IMR-90 (cell line): ENCODE data around the gene ANAPC1.
"Not testable (repeated sequence)": the region's sequence is repeated elsewhere in the genome, so short reads cannot be mapped to it uniquely, and the experiment has no call there.

Experiments used
- BHLHE40 ChIP-seq: fragments of 150-350 bp; IDR thresholded peaks from 2 replicates; pipeline ENCODE4 v1.6.1; 2016; ENCODE audit warnings: mild to moderate bottlenecking, low read depth, low read length
- CEBPB ChIP-seq: IDR thresholded peaks from 2 replicates; pipeline ENCODE4 v1.6.1; 2012; ENCODE audit warnings: low read depth, low read length, improper control_type of control experiment
- CTCF ChIP-seq: conservative IDR thresholded peaks from 2 replicates; pipeline ENCODE4 v1.5.1; 2012; ENCODE audit warnings: mild to moderate bottlenecking, low read depth, low read length, improper control_type of control experiment
- FOS ChIP-seq: fragments of 150-350 bp; IDR thresholded peaks from 2 replicates; pipeline ENCODE4 v1.6.1; 2016; ENCODE audit warnings: low read depth, low read length
- MAFK ChIP-seq: IDR thresholded peaks from 2 replicates; pipeline ENCODE4 v1.6.1; 2012; ENCODE audit warnings: low read depth, low read length, improper control_type of control experiment
- NFE2L2 ChIP-seq: fragments of 150-350 bp; IDR thresholded peaks from 2 replicates; pipeline ENCODE4 v1.6.1; 2016; ENCODE audit warnings: low read depth, mild to moderate bottlenecking, low read length
- POLR2A ChIP-seq: IDR thresholded peaks from 2 replicates; pipeline ENCODE4 v1.6.1; 2012; ENCODE audit warnings: mild to moderate bottlenecking, low read depth, low read length
- RAD21 ChIP-seq: IDR thresholded peaks from 2 replicates; pipeline ENCODE4 v1.6.1; 2012; ENCODE audit warnings: low read length, improper control_type of control experiment
- SMC3 ChIP-seq: fragments of 150-350 bp; IDR thresholded peaks from 2 replicates; pipeline ENCODE4 v1.6.1; 2016; ENCODE audit warnings: low read depth, mild to moderate bottlenecking, antibody characterized with exemption, low read length, moderate library complexity

DNA sequence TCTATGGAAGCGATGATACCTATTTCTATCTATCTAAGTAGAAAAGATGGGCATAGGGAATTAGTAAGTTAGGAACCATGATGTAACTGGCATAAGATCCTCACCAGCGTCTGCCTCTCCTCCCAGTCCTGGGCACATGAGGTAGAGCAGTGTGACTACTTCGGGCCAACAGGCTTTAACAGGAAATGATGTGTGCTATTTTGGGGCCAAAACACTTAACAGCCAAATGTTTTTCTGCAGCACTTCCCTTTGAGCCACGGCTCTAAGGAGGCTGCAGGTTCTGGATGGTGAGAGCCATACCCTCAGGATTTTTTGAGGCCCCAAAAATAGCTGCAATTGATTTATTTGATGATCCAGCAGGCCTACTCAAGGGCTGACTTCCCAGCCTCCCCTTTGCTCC, 116.9 kb downstream of the ANAPC1 start:
- TF ChIP-seq CEBPB, CTCF, POLR2A, NFE2L2, BHLHE40, SMC3, RAD21, MAFK, FOS: not testable (repeated sequence)
